ENCODE data around the gene ASB5.

GRCh38 chr4:176226736-176227135 is 42.3 kb downstream of the ASB5 start:
- TF ChIP-seq, protein P1, sequence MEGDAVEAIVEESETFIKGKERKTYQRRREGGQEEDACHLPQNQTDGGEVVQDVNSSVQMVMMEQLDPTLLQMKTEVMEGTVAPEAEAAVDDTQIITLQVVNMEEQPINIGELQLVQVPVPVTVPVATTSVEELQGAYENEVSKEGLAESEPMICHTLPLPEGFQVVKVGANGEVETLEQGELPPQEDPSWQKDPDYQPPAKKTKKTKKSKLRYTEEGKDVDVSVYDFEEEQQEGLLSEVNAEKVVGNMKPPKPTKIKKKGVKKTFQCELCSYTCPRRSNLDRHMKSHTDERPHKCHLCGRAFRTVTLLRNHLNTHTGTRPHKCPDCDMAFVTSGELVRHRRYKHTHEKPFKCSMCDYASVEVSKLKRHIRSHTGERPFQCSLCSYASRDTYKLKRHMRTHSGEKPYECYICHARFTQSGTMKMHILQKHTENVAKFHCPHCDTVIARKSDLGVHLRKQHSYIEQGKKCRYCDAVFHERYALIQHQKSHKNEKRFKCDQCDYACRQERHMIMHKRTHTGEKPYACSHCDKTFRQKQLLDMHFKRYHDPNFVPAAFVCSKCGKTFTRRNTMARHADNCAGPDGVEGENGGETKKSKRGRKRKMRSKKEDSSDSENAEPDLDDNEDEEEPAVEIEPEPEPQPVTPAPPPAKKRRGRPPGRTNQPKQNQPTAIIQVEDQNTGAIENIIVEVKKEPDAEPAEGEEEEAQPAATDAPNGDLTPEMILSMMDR (conservative IDR thresholded peaks at IDR 0.05 in 1 of 2, IDR thresholded peaks at IDR 0.05 in 1 of 2; ENCODE audit: extremely low read depth in 1 of 2, insufficient read depth in 1 of 2, low read depth in 1 of 2, low read length in 2 of 2): no peak
- TF ChIP-seq EZH2 (IDR thresholded peaks at IDR 0.05; ENCODE audit: borderline replicate concordance, low read length): no peak

Data from mammary epithelial cell (primary cell).